Esophagus muscularis mucosa (tissue), 4 donors: ENCODE measurements around the gene CAMTA1.

Experiments used
- CTCF ChIP-seq, 3 experiments: fragments of 200-600 bp in 2 of 3; fragments of 450-650 bp in 1 of 3; sonication (generic) in 2 of 3; IDR thresholded peaks; one replicate each; pipeline ENCODE4 v1.5.1; 2017 to 2019; ENCODE audit warnings: antibody characterized with exemption in 3 of 3, mild to moderate bottlenecking in 2 of 3, moderate library complexity in 1 of 3
- EP300 ChIP-seq: sonication (generic); formaldehyde crosslinking; IDR thresholded peaks from one replicate; pipeline ENCODE4 v1.6.1; 2017; ENCODE audit warnings: antibody characterized with exemption
- POLR2A ChIP-seq: fragments of 450-650 bp; IDR thresholded peaks from one replicate; pipeline ENCODE4 v1.6.1; 2017; ENCODE audit warnings: antibody characterized with exemption, moderate library complexity, mild to moderate bottlenecking, low read depth
- POLR2AphosphoS5 ChIP-seq, 2 donors: sonication (generic); formaldehyde crosslinking; IDR thresholded peaks; one replicate each; pipeline ENCODE4 v1.6.1; 2017; ENCODE audit warnings: antibody characterized with exemption in 2 of 2

- no peak for TF ChIP-seq CTCF (IDR thresholded peaks at IDR 0.05)
- TF ChIP-seq POLR2A = no peak
- no peak for TF ChIP-seq POLR2AphosphoS5 (IDR thresholded peaks at IDR 0.05)
- no peak for TF ChIP-seq EP300
Measured at GRCh38 chr1:7113136-7113535, 327.9 kb downstream of the CAMTA1 start.
